ENCODE results near the gene REV3L. TPM values are rescaled to one million over a fixed set of nuclear protein-coding genes. Genes with fewer than 3 reads are reported as not detected.

REV3L gene
- total RNA-seq, 1 experiment from 2014 or later = 12.8 TPM

GRCh38 chr6:111437573-111437972 lies 45.4 kb downstream of the REV3L start:
- H3K4me1 ChIP-seq (ENCODE audit: control insufficient read depth in 1 of 2, insufficient read depth in 2 of 2, low read length in 2 of 2) = no peaks in the 10 kb centered on the region
- H3K9me3 ChIP-seq (ENCODE audit: control insufficient read depth in 1 of 2, insufficient read depth in 1 of 2, low read depth in 1 of 2, low read length in 2 of 2) = no peaks in the 10 kb centered on the region
- intact Hi-C loops (cut with micrococcal nuclease) = no loop called here
- no peak overlapping the region for H3K27ac ChIP-seq (ENCODE audit: low read depth, low read length)
- H3K4me2 ChIP-seq (ENCODE audit: low read length) = no peak overlapping the region
- ChIA-PET RAD21 (ENCODE audit: low non-redundant PET in 1 of 2, low total read pairs in 2 of 2, uncharacterized antibody in 2 of 2, unreplicated experiment in 2 of 2) (no interaction called here), POLR2A (no interaction called here), CTCF (no interaction called here)
- H2AFZ ChIP-seq (ENCODE audit: low read depth, low read length, poor library complexity, severe bottlenecking) = no peak overlapping the region
- no peak for ATAC-seq
- peaks cover 74% of the 10 kb centered on the region for H3K79me2 ChIP-seq (ENCODE audit: insufficient read depth, low read length)
- BruUV-seq (replicated peaks) = no TSS peak
- H3K36me3 ChIP-seq (ENCODE audit: control insufficient read depth in 1 of 2, insufficient read depth in 2 of 2, low read length in 2 of 2) = no peaks in the 10 kb centered on the region
- TF ChIP-seq, protein P1, sequence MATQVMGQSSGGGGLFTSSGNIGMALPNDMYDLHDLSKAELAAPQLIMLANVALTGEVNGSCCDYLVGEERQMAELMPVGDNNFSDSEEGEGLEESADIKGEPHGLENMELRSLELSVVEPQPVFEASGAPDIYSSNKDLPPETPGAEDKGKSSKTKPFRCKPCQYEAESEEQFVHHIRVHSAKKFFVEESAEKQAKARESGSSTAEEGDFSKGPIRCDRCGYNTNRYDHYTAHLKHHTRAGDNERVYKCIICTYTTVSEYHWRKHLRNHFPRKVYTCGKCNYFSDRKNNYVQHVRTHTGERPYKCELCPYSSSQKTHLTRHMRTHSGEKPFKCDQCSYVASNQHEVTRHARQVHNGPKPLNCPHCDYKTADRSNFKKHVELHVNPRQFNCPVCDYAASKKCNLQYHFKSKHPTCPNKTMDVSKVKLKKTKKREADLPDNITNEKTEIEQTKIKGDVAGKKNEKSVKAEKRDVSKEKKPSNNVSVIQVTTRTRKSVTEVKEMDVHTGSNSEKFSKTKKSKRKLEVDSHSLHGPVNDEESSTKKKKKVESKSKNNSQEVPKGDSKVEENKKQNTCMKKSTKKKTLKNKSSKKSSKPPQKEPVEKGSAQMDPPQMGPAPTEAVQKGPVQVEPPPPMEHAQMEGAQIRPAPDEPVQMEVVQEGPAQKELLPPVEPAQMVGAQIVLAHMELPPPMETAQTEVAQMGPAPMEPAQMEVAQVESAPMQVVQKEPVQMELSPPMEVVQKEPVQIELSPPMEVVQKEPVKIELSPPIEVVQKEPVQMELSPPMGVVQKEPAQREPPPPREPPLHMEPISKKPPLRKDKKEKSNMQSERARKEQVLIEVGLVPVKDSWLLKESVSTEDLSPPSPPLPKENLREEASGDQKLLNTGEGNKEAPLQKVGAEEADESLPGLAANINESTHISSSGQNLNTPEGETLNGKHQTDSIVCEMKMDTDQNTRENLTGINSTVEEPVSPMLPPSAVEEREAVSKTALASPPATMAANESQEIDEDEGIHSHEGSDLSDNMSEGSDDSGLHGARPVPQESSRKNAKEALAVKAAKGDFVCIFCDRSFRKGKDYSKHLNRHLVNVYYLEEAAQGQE (IDR thresholded peaks at IDR 0.05; ENCODE audit: low read depth) = no peak
- TF ChIP-seq SIN3A (IDR thresholded peaks at IDR 0.05; ENCODE audit: low read depth) (no peak), EZH2phosphoT487 (IDR thresholded peaks at IDR 0.05; ENCODE audit: borderline replicate concordance) (no peak), EGR1 (IDR thresholded peaks at IDR 0.05; ENCODE audit: low read depth) (no peak), YY1 (IDR thresholded peaks at IDR 0.05; ENCODE audit: extremely low read depth, insufficient replicate concordance, low read depth, low read length) (no peak), CBX3 (IDR thresholded peaks at IDR 0.05; ENCODE audit: low read depth) (no peak), FOSL1 (IDR thresholded peaks at IDR 0.05; ENCODE audit: low read depth) (no peak), JUND (IDR thresholded peaks at IDR 0.05) (no peak), CEBPB (IDR thresholded peaks at IDR 0.05; ENCODE audit: low read depth) (no peak)
- TF ChIP-seq, protein P2, sequence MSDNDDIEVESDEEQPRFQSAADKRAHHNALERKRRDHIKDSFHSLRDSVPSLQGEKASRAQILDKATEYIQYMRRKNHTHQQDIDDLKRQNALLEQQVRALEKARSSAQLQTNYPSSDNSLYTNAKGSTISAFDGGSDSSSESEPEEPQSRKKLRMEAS (IDR thresholded peaks at IDR 0.05) = no peak
- TF ChIP-seq, protein P3, sequence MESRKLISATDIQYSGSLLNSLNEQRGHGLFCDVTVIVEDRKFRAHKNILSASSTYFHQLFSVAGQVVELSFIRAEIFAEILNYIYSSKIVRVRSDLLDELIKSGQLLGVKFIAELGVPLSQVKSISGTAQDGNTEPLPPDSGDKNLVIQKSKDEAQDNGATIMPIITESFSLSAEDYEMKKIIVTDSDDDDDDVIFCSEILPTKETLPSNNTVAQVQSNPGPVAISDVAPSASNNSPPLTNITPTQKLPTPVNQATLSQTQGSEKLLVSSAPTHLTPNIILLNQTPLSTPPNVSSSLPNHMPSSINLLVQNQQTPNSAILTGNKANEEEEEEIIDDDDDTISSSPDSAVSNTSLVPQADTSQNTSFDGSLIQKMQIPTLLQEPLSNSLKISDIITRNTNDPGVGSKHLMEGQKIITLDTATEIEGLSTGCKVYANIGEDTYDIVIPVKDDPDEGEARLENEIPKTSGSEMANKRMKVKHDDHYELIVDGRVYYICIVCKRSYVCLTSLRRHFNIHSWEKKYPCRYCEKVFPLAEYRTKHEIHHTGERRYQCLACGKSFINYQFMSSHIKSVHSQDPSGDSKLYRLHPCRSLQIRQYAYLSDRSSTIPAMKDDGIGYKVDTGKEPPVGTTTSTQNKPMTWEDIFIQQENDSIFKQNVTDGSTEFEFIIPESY (IDR thresholded peaks at IDR 0.05; ENCODE audit: extremely low read depth, insufficient replicate concordance, low read length) = no peak
- H3K27me3 ChIP-seq (ENCODE audit: insufficient read depth, low read length) = no peaks in the 10 kb centered on the region
- no peak overlapping the region for H3K9ac ChIP-seq (ENCODE audit: low read length)
- no peak overlapping the region for H3K4me3 ChIP-seq (replicated peaks in 1 of 2; ENCODE audit: low read depth in 1 of 2, low read length in 2 of 2)
- H4K20me1 ChIP-seq (ENCODE audit: insufficient read depth) = no peaks in the 10 kb centered on the region; the same call in 1 of the 2 replicates
- no peaks in the 10 kb centered on the region for H3K9me2 ChIP-seq (ENCODE audit: insufficient read depth)
- DNase-seq (ENCODE audit: low read depth, low spot score) = no peak
